Activated CD4-positive, alpha-beta T cell treated with anti-CD3 and anti-CD28 coated beads, Interleukin-2, Interleukin-4, amounts not matched to agents 100 ng/mL and 50 ng/mL, durations not matched to agents 16 hours and 8 hours (primary cell): Measurements from ENCODE around the gene ANKRD34B.
A peak's percentile ranks its signal among the peaks of the same experiment; 100 is the strongest.
"Not testable (repeated sequence)": the region's sequence is repeated elsewhere in the genome, so short reads cannot be mapped to it uniquely, and the experiment has no call there.

ENCODE experiments used
- DNase-seq: peaks from one replicate; pipeline ENCODE4 v3.0.0-alpha.2; 2020; ENCODE audit warnings: low spot score

ANKRD34B gene

GRCh38 chr5:80569961-80570786, at the start of gene ANKRD34B:
Gene ANKRD34B (minus strand): TSS chr5:80570280. CDS start chr5:80560019, 10,261 bp downstream.
- peak; percentile 47 for DNase-seq

DNA sequence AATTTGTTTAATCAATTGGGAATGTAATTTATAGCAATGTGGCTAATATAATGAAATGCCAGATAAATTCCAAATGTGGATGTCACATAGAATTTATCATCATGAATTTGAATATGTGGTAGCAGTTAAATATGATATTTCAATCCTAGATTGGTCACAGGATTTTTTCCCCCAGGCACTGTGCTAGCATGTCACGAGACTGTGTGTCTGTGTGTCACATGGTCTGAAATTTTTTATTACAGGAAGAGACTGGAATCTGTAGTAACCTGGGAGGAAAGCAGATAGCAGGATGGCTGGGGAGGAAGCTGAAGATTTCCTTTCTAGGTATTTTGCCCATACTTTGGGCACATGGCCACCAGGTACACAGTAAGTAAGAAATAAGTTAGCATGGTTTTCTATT, 49.0 kb upstream of the ANKRD34B start:
- DNase-seq: no peak

DNA sequence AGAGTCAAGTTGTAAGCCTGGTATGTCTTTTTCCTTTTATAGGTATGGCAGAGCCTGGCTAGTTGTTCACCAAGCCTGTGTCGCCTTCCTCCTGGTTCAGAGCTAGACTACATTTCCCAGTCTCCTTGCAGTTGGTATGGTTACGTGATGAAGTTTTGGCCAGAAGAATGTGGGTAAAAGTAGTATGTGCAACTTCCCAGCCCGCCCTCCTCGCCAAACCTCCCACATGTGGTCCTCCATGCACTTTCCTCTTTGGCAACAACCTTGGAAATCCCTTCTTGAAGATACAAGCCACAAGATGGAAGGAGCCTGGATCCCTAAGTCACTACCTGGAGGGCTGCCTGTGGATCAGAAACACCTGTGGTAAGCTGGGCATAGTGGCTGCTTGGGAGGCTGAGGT, 48.4 kb upstream of the ANKRD34B start:
- no peak for DNase-seq

DNA sequence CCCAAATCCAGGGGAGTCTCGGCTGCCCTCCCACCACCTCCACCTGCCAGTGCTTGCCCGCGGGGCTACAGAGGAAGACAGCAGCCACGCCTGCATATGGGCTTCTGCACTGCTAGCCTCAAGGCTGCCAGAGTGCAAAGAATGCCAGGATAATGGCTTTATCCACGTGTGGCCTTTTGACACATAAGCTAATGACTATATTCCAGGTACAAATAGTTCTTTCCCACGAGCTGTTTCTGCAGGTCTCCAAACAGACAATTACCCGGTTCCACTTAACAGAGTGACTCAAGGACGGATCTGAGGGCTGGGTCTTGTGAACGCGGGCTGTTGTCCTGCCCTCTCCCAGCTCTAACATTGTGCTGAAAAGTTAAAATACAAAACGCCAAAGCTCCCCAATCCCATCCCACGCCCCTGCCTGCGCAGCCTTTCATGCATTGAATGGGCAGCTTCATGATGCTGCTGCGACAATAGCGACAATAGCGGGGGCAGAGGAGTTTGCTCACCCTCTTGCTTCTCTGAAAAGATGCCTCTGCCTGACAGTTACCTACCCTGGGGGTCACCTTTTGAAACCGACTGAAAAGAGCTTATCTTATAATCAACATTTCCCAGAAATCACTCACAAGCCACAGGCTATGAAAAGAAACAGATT, 45.3 kb upstream of the ANKRD34B start:
- DNase-seq: no peak

DNA sequence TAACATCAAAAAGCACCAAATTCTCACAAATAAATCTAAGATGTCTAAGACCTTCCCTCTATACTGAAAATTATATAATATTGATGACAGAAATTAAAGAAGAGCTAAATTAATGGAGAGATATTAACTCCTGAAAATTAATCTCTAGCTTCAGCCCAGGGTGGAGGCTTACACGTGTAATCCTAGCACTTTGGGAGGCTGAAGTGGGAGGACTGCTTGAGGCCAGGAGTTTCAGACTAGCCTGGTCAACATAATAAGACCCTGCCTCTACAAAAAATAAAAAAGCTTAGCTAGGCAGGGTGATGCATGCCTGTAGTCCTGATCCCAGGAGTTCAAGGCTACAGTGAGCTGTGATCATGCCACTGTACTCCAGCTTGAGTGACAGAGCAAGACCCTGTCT, 39.6 kb upstream of the ANKRD34B start:
- no peak for DNase-seq

- no peak for DNase-seq
Observed at GRCh38 chr5:80608731-80609130, 38.7 kb upstream of the ANKRD34B start.

DNA sequence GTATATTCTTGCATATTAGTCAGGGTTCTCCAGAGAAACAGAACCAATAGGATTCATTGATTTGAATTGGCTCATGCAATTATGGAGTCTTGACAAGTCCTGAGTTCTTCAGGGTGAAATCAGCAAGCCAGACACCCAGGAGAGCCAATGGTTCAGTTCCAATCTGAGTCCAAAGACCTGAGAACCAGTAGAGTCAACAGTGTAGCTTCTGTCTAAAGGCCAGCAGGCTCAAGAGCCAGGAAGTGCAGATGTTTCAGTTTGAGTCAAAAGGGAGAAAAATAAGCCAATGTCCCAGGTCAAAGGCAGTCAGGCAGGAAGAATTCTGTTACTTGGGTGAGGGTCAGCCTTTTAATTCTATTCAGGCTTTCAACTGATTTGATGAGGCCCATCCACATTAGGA, 37.8 kb upstream of the ANKRD34B start:
- DNase-seq: no peak

- DNase-seq: no peak
Observed at GRCh38 chr5:80607343-80607742, 37.3 kb upstream of the ANKRD34B start.

DNA sequence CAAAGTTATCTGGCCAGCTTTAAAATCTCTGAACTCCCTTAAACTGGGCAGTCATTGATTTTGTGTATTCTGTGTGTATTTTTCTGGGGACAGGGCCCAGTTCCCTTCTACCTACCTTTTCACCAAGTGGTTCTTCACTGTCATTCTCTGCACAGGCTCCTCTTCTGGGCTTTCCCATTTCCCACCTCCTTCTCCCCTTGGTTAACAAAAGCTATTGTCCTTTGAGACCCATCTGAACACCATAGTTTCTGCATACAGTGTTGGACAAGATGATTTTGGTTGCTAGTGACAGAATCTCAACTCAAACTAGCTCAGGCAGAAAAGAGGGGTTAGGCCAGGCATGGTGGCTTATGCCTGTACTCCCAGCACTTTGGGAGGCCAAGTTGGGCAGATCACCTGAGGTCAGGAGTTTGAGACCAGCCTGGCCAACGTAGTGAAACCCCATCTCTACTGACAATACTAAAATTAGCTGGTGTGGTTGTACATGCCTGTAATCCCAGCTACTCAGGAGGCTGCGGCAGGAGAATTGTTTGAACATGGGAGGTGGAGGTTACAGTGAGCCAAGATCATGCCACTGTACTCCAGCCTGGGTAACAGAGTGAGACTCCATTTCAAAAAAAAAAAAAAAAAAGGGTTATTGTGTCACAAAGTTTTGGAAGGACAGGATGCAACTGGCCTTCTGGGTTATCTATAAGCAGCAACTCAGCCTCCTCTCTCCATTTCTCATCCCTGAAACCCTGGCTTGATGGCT, 31.0 kb upstream of the ANKRD34B start:
- no peak for DNase-seq

GRCh38 chr5:80597500-80597899, 27.4 kb upstream of the ANKRD34B start:
- DNase-seq: no peak

DNA sequence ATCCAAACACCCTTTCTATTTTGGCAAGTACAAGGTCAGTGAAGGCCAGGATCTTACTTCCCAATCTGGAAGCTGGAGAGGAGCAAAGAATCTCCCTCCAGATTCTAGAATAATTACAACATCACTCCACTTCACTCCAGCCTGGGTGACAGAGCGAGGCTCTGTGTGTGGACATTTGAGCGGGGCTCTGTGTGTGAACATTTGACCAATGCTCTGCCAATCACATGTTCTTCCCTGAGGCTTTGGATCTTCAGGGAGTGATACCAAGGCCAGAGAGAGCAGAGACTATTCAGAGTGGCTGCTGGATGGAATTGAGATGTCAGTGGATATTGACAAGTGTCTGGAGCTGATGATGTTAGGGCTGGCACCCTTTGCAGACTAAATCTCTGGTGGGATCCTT, 24.7 kb upstream of the ANKRD34B start:
- no peak for DNase-seq

- DNase-seq: no peak
Observed at GRCh38 chr5:80592761-80593160, 22.7 kb upstream of the ANKRD34B start.

DNA sequence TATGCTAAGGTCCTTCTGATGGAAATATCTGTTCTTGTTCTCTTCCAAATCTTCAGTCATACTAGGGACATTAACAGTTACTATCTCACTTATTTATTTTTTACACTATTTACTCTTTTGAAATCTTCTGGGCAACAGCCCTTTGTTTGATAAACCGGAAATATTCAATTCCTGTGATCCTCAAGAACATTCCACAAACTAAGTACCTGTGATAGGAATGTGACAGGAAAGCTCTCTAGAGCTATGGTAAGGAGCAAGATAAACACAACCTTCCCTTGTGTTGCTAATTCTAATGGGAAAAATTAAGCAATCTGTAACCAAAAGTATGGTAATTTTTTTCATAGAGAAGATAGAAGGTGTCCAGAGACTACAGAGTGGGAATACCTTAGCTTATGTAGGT, 22.0 kb upstream of the ANKRD34B start:
- DNase-seq: no peak

DNA sequence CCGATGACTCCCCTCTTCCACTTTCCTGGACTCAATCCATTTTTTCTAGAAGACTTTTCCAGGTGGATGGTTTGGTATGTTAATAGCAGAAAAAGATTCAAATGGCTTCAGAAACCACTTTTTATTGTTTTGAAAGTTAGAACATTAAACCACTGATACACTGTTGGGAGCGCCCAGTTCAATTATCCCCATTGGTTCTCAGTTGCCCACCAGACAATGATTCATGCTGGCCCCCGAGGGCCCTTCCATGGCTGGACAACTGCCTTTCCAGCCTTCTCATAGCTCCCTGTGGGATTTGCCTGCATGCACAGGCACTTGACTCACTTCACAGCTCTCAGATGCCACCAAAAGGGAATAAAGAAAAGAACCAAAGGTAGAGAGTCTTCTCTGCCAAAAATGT, 21.3 kb upstream of the ANKRD34B start:
- no peak for DNase-seq

- no peak for DNase-seq
Observed at GRCh38 chr5:80590766-80591165, 20.7 kb upstream of the ANKRD34B start.

- no peak for DNase-seq
Observed at GRCh38 chr5:80588858-80589540, 18.9 kb upstream of the ANKRD34B start.

GRCh38 chr5:80584770-80585169, 14.7 kb upstream of the ANKRD34B start:
- DNase-seq: no peak

DNA sequence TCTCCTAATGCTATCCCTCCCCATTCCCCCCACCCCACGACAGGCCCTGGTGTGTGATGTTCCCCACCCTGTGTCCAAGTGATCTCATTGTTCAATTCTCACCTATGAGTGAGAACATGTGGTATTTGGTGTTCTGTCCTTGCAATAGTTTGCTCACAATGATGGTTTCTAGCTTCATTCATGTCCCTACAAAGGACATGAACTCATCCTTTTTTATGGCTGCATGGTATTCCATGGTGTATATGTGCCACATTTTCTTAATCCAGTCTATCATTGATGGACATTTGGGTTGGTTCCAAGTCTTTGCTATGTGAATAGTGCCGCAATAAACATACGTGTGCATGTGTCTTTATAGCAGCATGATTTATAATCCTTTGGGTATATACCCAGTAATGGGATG, 10.2 kb upstream of the ANKRD34B start:
- DNase-seq: not testable (repeated sequence)

- DNase-seq: no peak
Observed at GRCh38 chr5:80579050-80579449, 9.0 kb upstream of the ANKRD34B start.

- no peak for DNase-seq
Observed at GRCh38 chr5:80577707-80578106, 7.6 kb upstream of the ANKRD34B start.

GRCh38 chr5:80576383-80576782, 6.3 kb upstream of the ANKRD34B start:
- DNase-seq: peak; percentile 28

GRCh38 chr5:80573062-80573461, 3.0 kb upstream of the ANKRD34B start:
- no peak for DNase-seq
